ENCODE results near the gene MCTP1. TPM values are rescaled to one million over a fixed set of nuclear protein-coding genes. Genes with fewer than 3 reads are reported as not detected.

MCTP1 gene
- total RNA-seq, 2 experiments from 2014 or later = not detected

DNA sequence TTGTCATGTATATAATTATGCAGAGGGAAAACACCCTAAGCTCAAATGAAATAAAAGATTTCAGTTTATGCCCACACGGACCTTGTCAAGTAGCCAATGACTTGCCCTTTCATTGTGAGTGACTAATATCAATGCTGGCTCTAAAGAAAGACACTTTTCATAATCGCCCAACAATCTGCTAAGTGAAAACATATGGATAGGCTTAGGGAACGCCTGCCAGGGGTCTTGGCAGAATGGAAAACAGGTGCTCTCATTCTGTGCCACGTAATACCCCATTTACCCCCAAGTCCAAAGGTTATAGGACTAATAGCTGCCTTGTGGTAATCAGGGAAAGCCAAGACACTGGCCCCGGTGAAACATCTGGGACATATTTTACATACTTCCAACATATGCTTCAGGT is 508.7 kb downstream of the MCTP1 start:
- no peaks in the 10 kb centered on the region for H3K79me2 ChIP-seq (ENCODE audit: insufficient read depth, low read depth, low read length)
- DNase-seq (ENCODE audit: low spot score) = no peak
- H3K36me3 ChIP-seq (ENCODE audit: insufficient read depth, low read length) = no peaks in the 10 kb centered on the region
- ChIA-PET CTCF (ENCODE audit: unreplicated experiment) (no interaction called here), POLR2A (interaction anchor here (0.7 to 1.3 kb wide), 3 partner anchors 10 to 1080 kb away, joined by 3 to 6 read pairs (median 5); no protein-coding TSS in a partner anchor)
- no peak overlapping the region for H3K27ac ChIP-seq (ENCODE audit: low read depth, low read length, poor library complexity, severe bottlenecking)
- no peak for TF ChIP-seq EZH2phosphoT487 (IDR thresholded peaks at IDR 0.05; ENCODE audit: borderline replicate concordance, low read depth, low read length)
- TF ChIP-seq, protein P1, sequence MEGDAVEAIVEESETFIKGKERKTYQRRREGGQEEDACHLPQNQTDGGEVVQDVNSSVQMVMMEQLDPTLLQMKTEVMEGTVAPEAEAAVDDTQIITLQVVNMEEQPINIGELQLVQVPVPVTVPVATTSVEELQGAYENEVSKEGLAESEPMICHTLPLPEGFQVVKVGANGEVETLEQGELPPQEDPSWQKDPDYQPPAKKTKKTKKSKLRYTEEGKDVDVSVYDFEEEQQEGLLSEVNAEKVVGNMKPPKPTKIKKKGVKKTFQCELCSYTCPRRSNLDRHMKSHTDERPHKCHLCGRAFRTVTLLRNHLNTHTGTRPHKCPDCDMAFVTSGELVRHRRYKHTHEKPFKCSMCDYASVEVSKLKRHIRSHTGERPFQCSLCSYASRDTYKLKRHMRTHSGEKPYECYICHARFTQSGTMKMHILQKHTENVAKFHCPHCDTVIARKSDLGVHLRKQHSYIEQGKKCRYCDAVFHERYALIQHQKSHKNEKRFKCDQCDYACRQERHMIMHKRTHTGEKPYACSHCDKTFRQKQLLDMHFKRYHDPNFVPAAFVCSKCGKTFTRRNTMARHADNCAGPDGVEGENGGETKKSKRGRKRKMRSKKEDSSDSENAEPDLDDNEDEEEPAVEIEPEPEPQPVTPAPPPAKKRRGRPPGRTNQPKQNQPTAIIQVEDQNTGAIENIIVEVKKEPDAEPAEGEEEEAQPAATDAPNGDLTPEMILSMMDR (conservative IDR thresholded peaks at IDR 0.05; ENCODE audit: low read length) = no peak
- no peaks in the 10 kb centered on the region for H4K20me1 ChIP-seq (ENCODE audit: insufficient read depth, low read length)
- H3K9me2 ChIP-seq (ENCODE audit: insufficient read depth, low read length) = no peaks in the 10 kb centered on the region
- H3K9me3 ChIP-seq (ENCODE audit: low read length) = no peaks in the 10 kb centered on the region
- H3K4me1 ChIP-seq (ENCODE audit: insufficient read depth, low read length, poor library complexity, severe bottlenecking) = no peaks in the 10 kb centered on the region
- intact Hi-C loops (cut with micrococcal nuclease; ENCODE audit: unreplicated experiment) = no loop called here
- H3K4me2 ChIP-seq (ENCODE audit: low read length) = no peak overlapping the region
- no peak overlapping the region for H2AFZ ChIP-seq (ENCODE audit: low read length)
- H3K4me3 ChIP-seq (ENCODE audit: low read depth, low read length, poor library complexity, severe bottlenecking) = no peak overlapping the region
- no TSS peak for BruUV-seq (replicated peaks)

DNA sequence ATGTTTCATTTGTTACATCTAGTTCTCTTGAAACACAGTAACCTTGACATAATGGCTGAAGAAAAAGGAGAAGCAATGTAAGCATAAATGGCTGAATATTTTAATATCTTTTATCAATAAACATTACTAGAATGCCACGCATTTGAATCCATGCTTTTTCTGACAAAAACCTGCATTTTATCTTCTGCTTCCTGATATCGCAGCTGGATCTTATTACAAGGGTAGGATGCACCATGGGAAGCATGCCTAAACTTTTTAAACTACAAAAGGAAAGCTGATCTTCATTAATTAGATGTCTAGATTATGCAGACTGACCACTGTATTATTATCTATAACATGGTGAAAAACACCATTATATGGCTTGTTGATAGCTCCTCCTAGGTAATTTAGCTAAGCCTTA is 509.8 kb downstream of the MCTP1 start:
- TF ChIP-seq EZH2phosphoT487 (IDR thresholded peaks at IDR 0.05; ENCODE audit: borderline replicate concordance, low read depth, low read length) = no peak
- TF ChIP-seq, protein P1 (conservative IDR thresholded peaks at IDR 0.05; ENCODE audit: low read length) = no peak
- H3K4me1 ChIP-seq (ENCODE audit: insufficient read depth, low read length, poor library complexity, severe bottlenecking) = no peaks in the 10 kb centered on the region
- no peaks in the 10 kb centered on the region for H3K36me3 ChIP-seq (ENCODE audit: insufficient read depth, low read length)
- POLR2A ChIA-PET = interaction anchor here (0.6 to 1.2 kb wide), 2 partner anchors 11 to 32 kb away, joined by 3 to 6 read pairs; no protein-coding TSS in a partner anchor
- H3K27ac ChIP-seq (ENCODE audit: low read depth, low read length, poor library complexity, severe bottlenecking) = no peak overlapping the region
- no peaks in the 10 kb centered on the region for H3K9me3 ChIP-seq (ENCODE audit: low read length)
- intact Hi-C loops (cut with micrococcal nuclease; ENCODE audit: unreplicated experiment) = no loop called here
- H3K79me2 ChIP-seq (ENCODE audit: insufficient read depth, low read depth, low read length) = no peaks in the 10 kb centered on the region
- no peaks in the 10 kb centered on the region for H4K20me1 ChIP-seq (ENCODE audit: insufficient read depth, low read length)
- no peak overlapping the region for H2AFZ ChIP-seq (ENCODE audit: low read length)
- H3K4me2 ChIP-seq (ENCODE audit: low read length) = no peak overlapping the region
- H3K4me3 ChIP-seq (ENCODE audit: low read depth, low read length, poor library complexity, severe bottlenecking) = no peak overlapping the region
- H3K9me2 ChIP-seq (ENCODE audit: insufficient read depth, low read length) = no peaks in the 10 kb centered on the region
- CTCF ChIA-PET (ENCODE audit: unreplicated experiment) = no interaction called here
- no peak for DNase-seq (ENCODE audit: low spot score)
- BruUV-seq (replicated peaks) = no TSS peak

DNA sequence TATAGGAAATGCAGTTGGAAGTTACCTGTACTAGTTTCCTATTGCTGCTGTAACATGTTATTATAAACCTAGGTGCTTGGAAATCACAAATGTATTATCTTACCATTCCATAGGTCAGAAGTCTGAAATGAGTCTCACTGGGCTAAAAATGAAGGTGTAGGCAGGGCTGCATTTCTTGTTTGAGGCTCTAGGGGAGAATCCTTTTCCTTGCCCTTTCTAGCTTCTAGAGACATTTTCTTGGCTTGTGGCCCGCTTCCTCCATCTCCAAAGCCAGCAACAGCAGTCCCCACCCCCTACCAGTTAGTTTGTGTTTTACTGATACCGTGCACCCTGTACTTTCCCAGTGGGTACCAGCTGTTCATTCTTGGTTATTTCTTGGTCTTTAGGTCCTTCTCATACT is 513.2 kb downstream of the MCTP1 start:
- intact Hi-C loops (cut with micrococcal nuclease; ENCODE audit: unreplicated experiment) = no loop called here
- no peak for DNase-seq (ENCODE audit: low spot score)
- Histone ChIP-seq H3K27ac (ENCODE audit: low read depth, low read length, poor library complexity, severe bottlenecking) (no peak overlapping the region), H3K9me2 (ENCODE audit: insufficient read depth, low read length) (0 out of 2 replicates have a peak, but pooled peaks cover 6% of the 10 kb centered on the region), H3K9me3 (ENCODE audit: low read length) (no peaks in the 10 kb centered on the region), H3K36me3 (ENCODE audit: insufficient read depth, low read length) (no peaks in the 10 kb centered on the region), H3K4me3 (ENCODE audit: low read depth, low read length, poor library complexity, severe bottlenecking) (no peak overlapping the region), H3K79me2 (ENCODE audit: insufficient read depth, low read depth, low read length) (no peaks in the 10 kb centered on the region), H3K4me2 (ENCODE audit: low read length) (no peak overlapping the region), H3K4me1 (ENCODE audit: insufficient read depth, low read length, poor library complexity, severe bottlenecking) (no peaks in the 10 kb centered on the region), H4K20me1 (ENCODE audit: insufficient read depth, low read length) (no peaks in the 10 kb centered on the region), H2AFZ (ENCODE audit: low read length) (no peak overlapping the region)
- ChIA-PET CTCF (ENCODE audit: unreplicated experiment) (interaction anchor here (0.6 kb wide), 1 partner anchor 8 kb away, joined by 3 read pairs; no protein-coding TSS in a partner anchor), POLR2A (interaction anchor here (1.1 to 1.5 kb wide), 3 partner anchors 10 to 30 kb away, joined by 4 to 6 read pairs (median 4); no protein-coding TSS in a partner anchor)
- BruUV-seq (replicated peaks) = no TSS peak
- no peak for TF ChIP-seq EZH2phosphoT487 (IDR thresholded peaks at IDR 0.05; ENCODE audit: borderline replicate concordance, low read depth, low read length)
